ENCODE measurements around the gene NCF1. TPM values are rescaled to one million over a fixed set of nuclear protein-coding genes. Genes with fewer than 3 reads are reported as not detected.
"Not testable (repeated sequence)": the region's sequence is repeated elsewhere in the genome, so short reads cannot be mapped to it uniquely, and the experiment has no call there.

Gene NCF1
- total RNA-seq, 4 donors from 2014 or later = 0.93 to 5.7 (median 2.3) TPM

GRCh38 chr7:74788369-74789150, 14.7 kb downstream of the NCF1 start:
- 0% methylated on average over 6 of the region's 82 CpGs; no CpG with 5 or more reads in 1 of the 2 donors for WGBS, 2 donors (ENCODE audit: low coverage in 1 of 2)
- not testable (repeated sequence) for H3K4me1 ChIP-seq, H3K36me3 ChIP-seq, H3K9me3 ChIP-seq, H3K27me3 ChIP-seq
- peak in 1 of 4 experiments; percentile 10 for TF ChIP-seq CTCF (IDR thresholded peaks at IDR 0.05)
- ATAC-seq = peak; percentile 96
- peak overlapping the region; percentile 43 to 49 for H3K4me3 ChIP-seq
- H3K27ac ChIP-seq = peak overlapping the region in 2 of 4 donors; percentile 14 to 60

DNA sequence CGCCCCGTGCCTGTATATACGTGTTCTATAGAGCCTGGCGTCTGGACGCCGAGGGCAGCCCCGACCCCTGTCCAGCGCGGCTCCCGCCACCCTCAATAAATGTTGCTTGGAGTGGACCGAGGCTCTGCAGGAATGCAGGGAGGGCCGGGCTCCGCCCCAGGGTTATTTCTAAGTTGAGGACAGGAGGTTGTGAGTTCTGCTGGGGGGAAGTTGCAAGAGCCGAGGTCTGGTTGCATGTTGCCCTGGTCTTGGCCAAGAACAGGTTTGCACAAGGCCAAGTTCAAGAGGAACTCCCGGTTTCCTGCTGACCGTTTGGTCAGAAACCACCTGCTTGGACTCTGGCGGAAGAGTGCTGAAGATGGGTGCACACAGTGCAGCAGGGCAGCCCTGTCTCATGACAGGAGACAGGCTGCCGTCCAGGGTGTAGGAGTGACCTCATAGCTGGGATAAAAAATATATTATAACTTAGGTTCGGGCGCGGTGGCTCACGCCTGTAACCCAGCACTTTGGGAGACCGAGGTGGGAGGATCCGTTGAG, 15.5 kb downstream of the NCF1 start:
- H3K36me3 ChIP-seq = not testable (repeated sequence)
- peak; percentile 34 for ATAC-seq
- no CpG with 5 or more reads among the region's 24 CpGs for WGBS, 2 donors (ENCODE audit: low coverage in 1 of 2)

DNA sequence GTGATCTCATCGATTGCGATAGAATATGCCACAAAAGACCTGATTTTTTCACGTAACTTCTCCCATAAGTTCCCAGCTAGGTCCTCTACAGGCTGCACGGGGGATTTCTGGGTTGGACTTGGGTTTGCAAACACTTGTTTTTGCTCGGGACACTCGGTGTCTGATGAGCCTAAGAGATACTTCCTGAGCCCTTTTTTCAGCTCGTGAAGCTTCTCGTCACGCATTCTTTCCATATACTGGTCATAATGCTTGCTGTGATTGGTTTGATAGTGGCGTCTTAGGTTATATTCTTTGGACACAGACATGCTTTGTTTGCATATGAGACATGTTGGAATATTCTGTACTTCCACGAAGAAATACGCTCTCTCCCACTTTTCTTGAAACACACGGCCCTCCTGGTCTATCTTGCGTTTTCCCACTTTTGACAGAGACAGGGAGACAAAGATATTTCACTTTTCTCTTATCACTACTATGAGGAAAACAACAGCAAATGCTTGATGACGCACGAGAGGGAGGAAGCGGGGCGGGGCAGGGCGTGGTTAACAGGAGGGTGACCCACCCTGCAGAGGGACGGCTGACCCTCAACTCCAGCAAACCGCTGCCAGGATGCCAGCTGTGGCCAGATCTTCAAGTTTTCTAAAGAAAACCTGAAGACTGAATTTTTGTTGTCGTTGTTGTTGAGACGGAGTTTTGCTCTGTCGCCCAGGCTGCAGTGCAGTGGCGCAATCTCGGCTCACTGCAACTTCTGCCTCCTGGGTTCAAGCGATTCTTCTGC, 24.2 kb downstream of the NCF1 start:
- not testable (repeated sequence) for H3K36me3 ChIP-seq, H3K9me3 ChIP-seq, H3K4me3 ChIP-seq, H3K4me1 ChIP-seq, H3K27me3 ChIP-seq, H3K27ac ChIP-seq, ATAC-seq
- no CpG with 5 or more reads among the region's 27 CpGs for WGBS, 2 donors (ENCODE audit: low coverage in 1 of 2)

More for the DNA sequence above, 15.5 kb downstream of the NCF1 start:
- H3K9me3 ChIP-seq, H3K4me1 ChIP-seq, H3K27me3 ChIP-seq, H3K4me3 ChIP-seq, H3K27ac ChIP-seq: not testable (repeated sequence)

DNA sequence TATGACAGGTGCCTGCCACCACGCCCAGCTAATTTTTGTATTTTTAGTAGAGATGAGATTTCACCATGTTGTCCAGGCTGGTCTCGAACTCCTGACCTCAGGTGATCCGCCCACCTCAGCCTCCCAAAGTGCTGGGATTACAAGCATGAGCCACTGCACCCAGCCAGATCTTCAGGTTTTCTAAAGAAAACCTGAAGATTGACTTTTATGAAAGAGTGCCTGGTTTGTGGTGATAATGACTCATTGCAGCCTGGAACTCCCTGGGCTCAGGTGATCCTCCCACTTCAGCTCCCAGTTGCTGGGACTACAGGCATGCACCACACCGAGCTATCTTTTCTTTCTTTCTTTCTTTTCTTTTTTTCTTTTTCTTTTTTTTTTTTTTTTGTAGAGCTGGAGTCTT, 24.8 kb downstream of the NCF1 start:
- not testable (repeated sequence) for H3K36me3 ChIP-seq, H3K4me1 ChIP-seq, H3K9me3 ChIP-seq, ATAC-seq, H3K27ac ChIP-seq, H3K27me3 ChIP-seq, H3K4me3 ChIP-seq
- WGBS, 2 donors (ENCODE audit: low coverage in 1 of 2) = no CpG with 5 or more reads among the region's 4 CpGs

DNA sequence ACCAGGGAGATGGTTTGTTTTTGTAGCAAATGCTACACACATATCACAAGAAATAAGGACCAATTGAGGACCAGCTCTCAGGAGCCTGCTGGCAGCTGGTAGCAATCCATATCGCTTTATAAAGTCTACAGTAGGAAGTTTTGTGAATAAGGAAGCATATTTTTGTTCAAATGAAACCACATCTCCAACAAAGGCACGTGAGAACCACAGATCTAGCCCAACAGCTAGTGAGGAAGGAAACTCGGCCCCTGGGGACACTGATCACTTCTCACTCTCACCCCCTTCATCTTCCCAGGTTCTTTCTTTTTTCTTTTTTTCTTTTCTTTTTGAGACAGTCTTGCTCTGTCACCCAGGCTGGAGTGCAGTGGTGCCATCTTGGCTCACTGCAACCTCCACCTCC, 42.1 kb downstream of the NCF1 start:
- not testable (repeated sequence) for H3K27ac ChIP-seq, H3K4me1 ChIP-seq, H3K4me3 ChIP-seq, H3K27me3 ChIP-seq, ATAC-seq, H3K36me3 ChIP-seq, H3K9me3 ChIP-seq
- WGBS, 2 donors (ENCODE audit: low coverage in 1 of 2) = no CpG with 5 or more reads among the region's 3 CpGs

DNA sequence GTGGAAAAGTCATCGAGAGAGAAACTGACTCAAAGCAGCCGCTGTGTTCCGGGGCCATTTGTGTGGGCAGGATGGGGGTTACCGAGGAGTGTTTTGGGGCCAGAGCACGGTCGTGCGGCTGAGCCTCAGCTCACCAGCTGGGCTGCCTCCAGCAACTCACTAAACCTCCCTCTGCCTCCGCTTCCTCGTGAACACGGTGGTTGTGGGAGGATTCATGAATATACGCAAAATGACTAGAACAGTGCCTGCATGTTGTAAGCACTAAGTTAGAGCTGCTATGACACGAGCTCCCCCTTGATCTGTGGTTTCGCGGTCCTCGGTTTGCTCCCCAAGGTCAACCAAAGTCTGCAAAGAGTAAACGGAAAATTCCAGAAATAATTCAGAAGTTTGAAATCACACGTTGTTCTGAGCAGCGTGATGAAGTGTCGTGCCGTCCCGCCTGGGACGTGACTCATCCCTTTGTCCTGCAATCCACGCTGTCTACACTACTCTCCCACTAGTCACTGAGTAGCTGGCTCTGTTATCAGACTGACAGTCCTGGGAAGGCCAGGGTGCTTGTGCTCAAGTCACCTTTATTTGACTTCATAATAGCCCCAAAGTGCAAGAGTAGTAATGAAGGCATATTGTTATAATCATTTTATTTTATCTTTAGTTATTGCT, 46.5 kb downstream of the NCF1 start:
- not testable (repeated sequence) for H3K9me3 ChIP-seq, H3K4me3 ChIP-seq, H3K27ac ChIP-seq, H3K27me3 ChIP-seq, H3K36me3 ChIP-seq, H3K4me1 ChIP-seq
- WGBS, 2 donors (ENCODE audit: low coverage in 1 of 2) = no CpG with 5 or more reads among the region's 23 CpGs
- ATAC-seq = peak; percentile 76

DNA sequence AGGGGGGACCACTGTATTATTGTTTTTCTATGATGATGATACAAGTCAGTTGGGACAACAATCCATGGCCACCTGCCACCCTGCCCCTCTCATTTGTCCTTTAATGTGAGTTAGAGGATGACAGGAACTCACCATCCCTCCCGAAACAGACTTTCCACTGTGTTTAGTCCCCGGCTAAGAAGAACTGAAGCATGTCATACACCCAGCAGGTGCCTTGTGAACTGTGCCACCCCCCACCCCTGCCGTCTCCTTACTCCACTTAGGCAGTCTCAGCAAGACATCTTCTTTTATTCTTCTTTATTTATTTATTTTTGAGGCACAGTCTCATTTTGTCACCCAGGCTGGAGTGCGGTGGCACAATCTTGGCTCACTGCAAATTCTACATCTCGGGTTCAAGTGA, 47.4 kb downstream of the NCF1 start:
- no CpG with 5 or more reads among the region's 5 CpGs for WGBS, 2 donors (ENCODE audit: low coverage in 1 of 2)
- H3K4me3 ChIP-seq, H3K9me3 ChIP-seq, H3K36me3 ChIP-seq, H3K27ac ChIP-seq, H3K27me3 ChIP-seq, H3K4me1 ChIP-seq, ATAC-seq: not testable (repeated sequence)

DNA sequence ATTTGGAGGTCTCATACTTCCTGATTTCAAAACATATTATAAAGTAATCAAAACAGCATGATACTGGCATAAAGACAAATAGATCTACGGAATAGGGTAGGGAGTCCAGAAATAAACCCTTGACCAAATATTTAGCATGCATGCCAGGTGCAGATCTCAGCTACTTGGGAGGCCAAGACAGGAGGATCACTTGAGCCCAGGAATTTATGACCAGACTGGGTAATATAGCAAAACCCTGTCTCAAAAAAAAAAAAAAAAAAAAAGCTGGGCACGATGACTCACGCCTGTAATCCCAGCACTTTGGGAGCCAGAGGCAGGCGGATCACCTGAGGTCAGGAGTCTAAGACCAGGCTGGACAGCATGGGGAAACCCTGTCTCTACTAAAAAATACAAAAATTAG, 56.1 kb downstream of the NCF1 start:
- peak overlapping the region in 2 of 4 donors; percentile 37 to 38 for H3K27ac ChIP-seq
- 14 to 23% methylated on average over 1 to 3 of the region's 4 CpGs for WGBS, 2 donors (ENCODE audit: low coverage in 1 of 2)

GRCh38 chr7:74830411-74830810, 56.6 kb downstream of the NCF1 start:
- H3K9me3 ChIP-seq, H3K27ac ChIP-seq, ATAC-seq, H3K4me3 ChIP-seq, H3K36me3 ChIP-seq, H3K27me3 ChIP-seq, H3K4me1 ChIP-seq: not testable (repeated sequence)
- no CpG with 5 or more reads among the region's 4 CpGs for whole genome bisulfite sequencing, 2 donors (ENCODE audit: low coverage in 1 of 2)

More for the DNA sequence above, 56.1 kb downstream of the NCF1 start:
- H3K4me1 ChIP-seq, H3K27me3 ChIP-seq, H3K9me3 ChIP-seq, H3K36me3 ChIP-seq, H3K4me3 ChIP-seq: not testable (repeated sequence)
- peak; percentile 68 for ATAC-seq

Data from gastroesophageal sphincter (tissue), 4 donors.